Breast epithelium (tissue), 3 donors: ENCODE measurements around the gene PLS1.

Experiments used
- POLR2AphosphoS5 ChIP-seq, 3 donors: sonication (generic); formaldehyde crosslinking; IDR thresholded peaks; one replicate each; pipeline ENCODE4 v1.6.1; 2017; ENCODE audit warnings: antibody characterized with exemption in 3 of 3
- TF ChIP-seq, protein P1 (sequence below), 3 donors: fragments of 450-650 bp; IDR thresholded peaks; one replicate each; pipeline ENCODE4 v1.5.1; 2016 to 2017; ENCODE audit warnings: antibody characterized with exemption in 3 of 3, mild to moderate bottlenecking in 3 of 3, moderate library complexity in 3 of 3

DNA sequence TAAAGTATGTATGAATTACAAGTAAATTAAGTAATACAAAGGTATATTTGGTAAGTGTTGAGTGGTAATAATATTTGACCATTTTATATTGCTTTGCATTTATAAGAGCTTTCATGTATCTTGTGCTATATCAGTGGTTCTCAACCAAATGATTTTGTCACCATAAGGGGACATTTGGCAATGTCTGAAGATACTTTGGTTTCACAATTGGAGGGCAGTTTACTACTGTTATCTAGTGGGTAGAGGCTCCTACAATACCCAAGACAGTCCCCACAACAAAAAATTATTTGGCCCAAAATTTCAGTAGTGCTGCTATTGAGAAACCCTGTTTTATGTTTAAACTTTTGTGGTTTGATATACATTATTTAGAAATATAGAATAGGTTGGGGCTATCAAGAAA is 142.2 kb downstream of the PLS1 start:
- TF ChIP-seq, protein P1, sequence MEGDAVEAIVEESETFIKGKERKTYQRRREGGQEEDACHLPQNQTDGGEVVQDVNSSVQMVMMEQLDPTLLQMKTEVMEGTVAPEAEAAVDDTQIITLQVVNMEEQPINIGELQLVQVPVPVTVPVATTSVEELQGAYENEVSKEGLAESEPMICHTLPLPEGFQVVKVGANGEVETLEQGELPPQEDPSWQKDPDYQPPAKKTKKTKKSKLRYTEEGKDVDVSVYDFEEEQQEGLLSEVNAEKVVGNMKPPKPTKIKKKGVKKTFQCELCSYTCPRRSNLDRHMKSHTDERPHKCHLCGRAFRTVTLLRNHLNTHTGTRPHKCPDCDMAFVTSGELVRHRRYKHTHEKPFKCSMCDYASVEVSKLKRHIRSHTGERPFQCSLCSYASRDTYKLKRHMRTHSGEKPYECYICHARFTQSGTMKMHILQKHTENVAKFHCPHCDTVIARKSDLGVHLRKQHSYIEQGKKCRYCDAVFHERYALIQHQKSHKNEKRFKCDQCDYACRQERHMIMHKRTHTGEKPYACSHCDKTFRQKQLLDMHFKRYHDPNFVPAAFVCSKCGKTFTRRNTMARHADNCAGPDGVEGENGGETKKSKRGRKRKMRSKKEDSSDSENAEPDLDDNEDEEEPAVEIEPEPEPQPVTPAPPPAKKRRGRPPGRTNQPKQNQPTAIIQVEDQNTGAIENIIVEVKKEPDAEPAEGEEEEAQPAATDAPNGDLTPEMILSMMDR (IDR thresholded peaks at IDR 0.05) = no peak
- TF ChIP-seq POLR2AphosphoS5 (IDR thresholded peaks at IDR 0.05) = no peak
